Loucy (cell line): ENCODE data around the gene DNM3.

Experiments
- EZH2phosphoT487 ChIP-seq: fragments of 200-600 bp; IDR thresholded peaks from 2 replicates; pipeline ENCODE4 v1.6.1; 2018; ENCODE audit warnings: antibody characterized with exemption, mild to moderate bottlenecking, moderate library complexity, borderline replicate concordance
- TF ChIP-seq, protein P1 (sequence below): fragments of 200-600 bp; sonication (generic); conservative IDR thresholded peaks from 2 replicates; pipeline ENCODE4 v1.5.1; 2014; ENCODE audit warnings: mild to moderate bottlenecking, antibody characterized with exemption, low read length

DNA sequence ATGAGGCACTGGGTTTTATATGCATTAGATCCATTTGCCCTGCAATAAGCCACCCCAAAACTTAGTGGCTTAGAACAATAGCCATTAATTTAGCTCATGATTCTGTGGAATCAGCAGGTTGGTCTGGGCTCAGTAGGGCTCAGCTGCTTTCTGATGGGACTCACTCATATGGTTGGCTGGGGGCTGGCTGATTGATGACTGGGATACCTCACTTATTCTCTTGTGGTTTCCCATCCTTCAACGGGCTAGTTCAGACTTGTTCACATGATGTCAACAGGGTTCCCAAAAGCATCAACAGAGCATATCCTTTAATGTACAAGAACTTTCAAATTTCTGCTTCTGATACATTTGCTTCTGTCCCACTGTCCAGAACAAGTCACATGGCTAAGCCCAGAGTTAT is 43.2 kb downstream of the DNM3 start:
- TF ChIP-seq, protein P1, sequence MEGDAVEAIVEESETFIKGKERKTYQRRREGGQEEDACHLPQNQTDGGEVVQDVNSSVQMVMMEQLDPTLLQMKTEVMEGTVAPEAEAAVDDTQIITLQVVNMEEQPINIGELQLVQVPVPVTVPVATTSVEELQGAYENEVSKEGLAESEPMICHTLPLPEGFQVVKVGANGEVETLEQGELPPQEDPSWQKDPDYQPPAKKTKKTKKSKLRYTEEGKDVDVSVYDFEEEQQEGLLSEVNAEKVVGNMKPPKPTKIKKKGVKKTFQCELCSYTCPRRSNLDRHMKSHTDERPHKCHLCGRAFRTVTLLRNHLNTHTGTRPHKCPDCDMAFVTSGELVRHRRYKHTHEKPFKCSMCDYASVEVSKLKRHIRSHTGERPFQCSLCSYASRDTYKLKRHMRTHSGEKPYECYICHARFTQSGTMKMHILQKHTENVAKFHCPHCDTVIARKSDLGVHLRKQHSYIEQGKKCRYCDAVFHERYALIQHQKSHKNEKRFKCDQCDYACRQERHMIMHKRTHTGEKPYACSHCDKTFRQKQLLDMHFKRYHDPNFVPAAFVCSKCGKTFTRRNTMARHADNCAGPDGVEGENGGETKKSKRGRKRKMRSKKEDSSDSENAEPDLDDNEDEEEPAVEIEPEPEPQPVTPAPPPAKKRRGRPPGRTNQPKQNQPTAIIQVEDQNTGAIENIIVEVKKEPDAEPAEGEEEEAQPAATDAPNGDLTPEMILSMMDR = no peak
- no peak for TF ChIP-seq EZH2phosphoT487
